Activated CD8-positive, alpha-beta memory T cell treated with anti-CD3 and anti-CD28 coated beads for 4 hours (primary cell): Measurements from ENCODE around the gene ZNF763.
"Not testable (repeated sequence)": the region's sequence is repeated elsewhere in the genome, so short reads cannot be mapped to it uniquely, and the experiment has no call there.

Source experiments
- DNase-seq, 2 donors: peaks; one replicate each; pipeline ENCODE4 v3.0.0-alpha.2; 2020; ENCODE audit warnings: low read depth in 2 of 2

Gene ZNF763

GRCh38 chr19:11971041-11971440, 6.2 kb downstream of the ZNF763 start:
- DNase-seq: no peak

- DNase-seq: no peak
Measured at GRCh38 chr19:11973019-11973810, 8.4 kb downstream of the ZNF763 start.

- DNase-seq: no peak
Measured at GRCh38 chr19:11978492-11979100, 13.8 kb downstream of the ZNF763 start.

GRCh38 chr19:11979527-11979926, 14.7 kb downstream of the ZNF763 start:
- DNase-seq: no peak

- DNase-seq: no peak
Measured at GRCh38 chr19:11982526-11982925, 17.7 kb downstream of the ZNF763 start.

GRCh38 chr19:11984986-11985385, 20.1 kb downstream of the ZNF763 start:
- DNase-seq: no peak

GRCh38 chr19:11986754-11987153, 21.9 kb downstream of the ZNF763 start:
- no peak for DNase-seq

GRCh38 chr19:11987405-11988281, 22.8 kb downstream of the ZNF763 start:
- DNase-seq: peak; percentile 83 to 85

- no peak for DNase-seq
Measured at GRCh38 chr19:11989112-11989456, 24.2 kb downstream of the ZNF763 start.

GRCh38 chr19:11991921-11992320, 27.1 kb downstream of the ZNF763 start:
- not testable (repeated sequence) for DNase-seq

GRCh38 chr19:11995174-11995573, 30.3 kb downstream of the ZNF763 start:
- DNase-seq: no peak

- no peak for DNase-seq
Measured at GRCh38 chr19:12000152-12000981, 35.5 kb downstream of the ZNF763 start.

- no peak for DNase-seq
Measured at GRCh38 chr19:12015015-12015752, 50.3 kb downstream of the ZNF763 start.

- no peak for DNase-seq
Measured at GRCh38 chr19:12015753-12016116, 50.9 kb downstream of the ZNF763 start.
